Urinary bladder (tissue), 4 donors: ENCODE data around the gene PARD3. TPM values are rescaled to one million over a fixed set of nuclear protein-coding genes. Genes with fewer than 3 reads are reported as not detected.
"Not testable (repeated sequence)": the region's sequence is repeated elsewhere in the genome, so short reads cannot be mapped to it uniquely, and the experiment has no call there.

Experiments
- DNase-seq: peaks from one replicate; pipeline ENCODE4 v3.0.0-alpha.2; 2015; ENCODE audit errors: extremely low spot score
- H3K27ac ChIP-seq: one replicate; pipeline ENCODE4 v1.5.1; 2013; ENCODE audit warnings: low read depth, mild to moderate bottlenecking, moderate library complexity
- H3K36me3 ChIP-seq: one replicate; pipeline ENCODE4 v1.6.1; 2013; ENCODE audit warnings: mild to moderate bottlenecking, moderate library complexity; ENCODE audit not compliant: insufficient read depth
- H3K4me1 ChIP-seq: one replicate; pipeline ENCODE4 v1.6.1; 2013; ENCODE audit warnings: mild to moderate bottlenecking, moderate library complexity; ENCODE audit not compliant: insufficient read depth
- H3K4me3 ChIP-seq: one replicate; pipeline ENCODE4 v1.5.1; 2013; ENCODE audit warnings: low read depth, low read length
- WGBS: extraction: QIAGEN DNeasy Blood & Tissue Kit; methylation state at CpG from one replicate; pipeline ENCODE4 v1.1.7; 2013; 5-methylcytosine and 5-hydroxymethylcytosine counted together
- polyA plus RNA-seq: library from polyadenylated mRNA; stranded (reverse); fragments of 200-250 nt; gene quantifications from one replicate; pipeline ENCODE4 v1.2.3, GENCODE V29; 2013
- total RNA-seq: library from RNA; depleted of rRNA; stranded (reverse); fragments of >200 nt; gene quantifications from one replicate; pipeline ENCODE4 v1.2.3, GENCODE V29; 2014
- donor health status: healthy with polysubstance abuse.
- donor health status: healthy.

PARD3 gene
- total and polyA plus RNA-seq, 2 donors = 27.5 to 89.1 TPM

- no peak for DNase-seq
- no peak overlapping the region for H3K4me3 ChIP-seq
- WGBS = 31% methylated on average over 1 of the region's 1 CpG
- no peak overlapping the region for H3K27ac ChIP-seq
- peaks cover 3% of the 10 kb centered on the region for H3K4me1 ChIP-seq
- H3K36me3 ChIP-seq = no peaks in the 10 kb centered on the region
Measured at GRCh38 chr10:34713875-34714274, 101.2 kb downstream of the PARD3 start.

GRCh38 chr10:34711500-34711899 is 103.6 kb downstream of the PARD3 start:
- no peak for DNase-seq
- H3K4me1 ChIP-seq = peaks cover 3% of the 10 kb centered on the region
- H3K4me3 ChIP-seq = no peak overlapping the region
- H3K36me3 ChIP-seq = no peaks in the 10 kb centered on the region
- no peak overlapping the region for H3K27ac ChIP-seq
- 41% methylated on average over 3 of the region's 3 CpGs for WGBS

GRCh38 chr10:34710391-34710751 is 104.7 kb downstream of the PARD3 start:
- Histone ChIP-seq H3K4me3 (no peak overlapping the region), H3K4me1 (peaks cover 3% of the 10 kb centered on the region), H3K36me3 (no peaks in the 10 kb centered on the region), H3K27ac (peak overlapping the region; percentile 6)
- 31% methylated on average over 4 of the region's 4 CpGs for WGBS
- DNase-seq = no peak

GRCh38 chr10:34709637-34710390 is 105.3 kb downstream of the PARD3 start:
- H3K36me3 ChIP-seq = no peaks in the 10 kb centered on the region
- no peak overlapping the region for H3K4me3 ChIP-seq
- H3K4me1 ChIP-seq = peaks cover 3% of the 10 kb centered on the region
- WGBS = 79% methylated on average over 8 of the region's 8 CpGs
- peak overlapping the region; percentile 11 for H3K27ac ChIP-seq
- no peak for DNase-seq

GRCh38 chr10:34707656-34708055 is 107.4 kb downstream of the PARD3 start:
- Histone ChIP-seq H3K4me3 (no peak overlapping the region), H3K4me1 (no peaks in the 10 kb centered on the region), H3K27ac (no peak overlapping the region), H3K36me3 (no peaks in the 10 kb centered on the region)
- 22% methylated on average over 1 of the region's 1 CpG for WGBS
- DNase-seq = no peak

- DNase-seq, H3K36me3 ChIP-seq, H3K27ac ChIP-seq, H3K4me1 ChIP-seq, H3K4me3 ChIP-seq: not testable (repeated sequence)
- 99% methylated on average over 4 of the region's 4 CpGs for WGBS
Measured at GRCh38 chr10:34706992-34707391, 108.1 kb downstream of the PARD3 start.

- WGBS = 41% methylated on average over 3 of the region's 3 CpGs
- Histone ChIP-seq H3K27ac (no peak overlapping the region), H3K36me3 (no peaks in the 10 kb centered on the region), H3K4me3 (no peak overlapping the region), H3K4me1 (peaks cover 4% of the 10 kb centered on the region)
- no peak for DNase-seq
Measured at GRCh38 chr10:34706147-34706546, 108.9 kb downstream of the PARD3 start.

GRCh38 chr10:34705563-34705962 is 109.5 kb downstream of the PARD3 start:
- H3K4me3 ChIP-seq = no peak overlapping the region
- DNase-seq = no peak
- H3K27ac ChIP-seq = no peak overlapping the region
- 56% methylated on average over 1 of the region's 1 CpG for WGBS
- peaks cover 4% of the 10 kb centered on the region for H3K4me1 ChIP-seq
- H3K36me3 ChIP-seq = no peaks in the 10 kb centered on the region

- 25% methylated on average over 2 of the region's 2 CpGs for WGBS
- peak overlapping the region; percentile 32 for H3K27ac ChIP-seq
Measured at GRCh38 chr10:34704526-34705184, 110.4 kb downstream of the PARD3 start.

GRCh38 chr10:34702982-34703381 is 112.1 kb downstream of the PARD3 start:
- H3K4me1 ChIP-seq = peaks cover 4% of the 10 kb centered on the region
- DNase-seq = no peak
- H3K27ac ChIP-seq = no peak overlapping the region
- H3K4me3 ChIP-seq = no peak overlapping the region
- 72% methylated on average over 2 of the region's 2 CpGs for WGBS
- no peaks in the 10 kb centered on the region for H3K36me3 ChIP-seq

More at GRCh38 chr10:34704526-34705184, 110.4 kb downstream of the PARD3 start:
- no peak for DNase-seq
- H3K36me3 ChIP-seq = no peaks in the 10 kb centered on the region
- H3K4me3 ChIP-seq = no peak overlapping the region
- peaks cover 4% of the 10 kb centered on the region for H3K4me1 ChIP-seq

GRCh38 chr10:34702093-34702937 is 112.8 kb downstream of the PARD3 start:
- H3K36me3 ChIP-seq = no peaks in the 10 kb centered on the region
- peaks cover 4% of the 10 kb centered on the region for H3K4me1 ChIP-seq
- no peak overlapping the region for H3K27ac ChIP-seq
- WGBS = 61% methylated on average over 8 of the region's 8 CpGs
- DNase-seq = no peak
- H3K4me3 ChIP-seq = no peak overlapping the region

GRCh38 chr10:34701194-34701593 is 113.9 kb downstream of the PARD3 start:
- 89% methylated on average over 6 of the region's 6 CpGs for WGBS
- no peaks in the 10 kb centered on the region for H3K36me3 ChIP-seq
- no peak for DNase-seq
- peaks cover 4% of the 10 kb centered on the region for H3K4me1 ChIP-seq
- H3K4me3 ChIP-seq = no peak overlapping the region
- no peak overlapping the region for H3K27ac ChIP-seq

GRCh38 chr10:34700752-34701151 is 114.3 kb downstream of the PARD3 start:
- not testable (repeated sequence) for H3K4me1 ChIP-seq, H3K36me3 ChIP-seq, H3K4me3 ChIP-seq, H3K27ac ChIP-seq, DNase-seq
- 85% methylated on average over 5 of the region's 5 CpGs for WGBS
